HepG2 (cell line): ENCODE measurements around the gene ADGRL1. TPM values are rescaled to one million over a fixed set of nuclear protein-coding genes. Genes with fewer than 3 reads are reported as not detected.
A peak's percentile ranks its signal among the peaks of the same experiment; 100 is the strongest.

Source experiments
- AGO2 ChIP-seq: fragments of 200-400 bp; formaldehyde crosslinking; optimal IDR thresholded peaks from 2 replicates; pipeline ENCODE3; 2017; ENCODE audit warnings: mild to moderate bottlenecking, low read depth, low read length, moderate library complexity
- ARHGAP35 ChIP-seq: sonication (generic); formaldehyde crosslinking; IDR thresholded peaks from 2 replicates; pipeline ENCODE4 v1.9.0; 2022; ENCODE audit warnings: mild to moderate bottlenecking, inconsistent platforms, moderate library complexity, missing genetic modification reagents, borderline replicate concordance
- ATF2 ChIP-seq: sonication (generic); formaldehyde crosslinking; IDR thresholded peaks from 2 replicates; pipeline ENCODE4 v1.4.0; 2020; ENCODE audit warnings: missing genetic modification reagents
- BCL3 ChIP-seq: sonication (generic); formaldehyde crosslinking; IDR thresholded peaks from 2 replicates; pipeline ENCODE4 v1.5.1; 2020; ENCODE audit warnings: mild to moderate bottlenecking, missing genetic modification reagents, moderate library complexity
- ELK4 ChIP-seq: sonication (generic); formaldehyde crosslinking; IDR thresholded peaks from 2 replicates; pipeline ENCODE4 v1.9.0; 2021; ENCODE audit warnings: missing genetic modification reagents, borderline replicate concordance
- KLF12 ChIP-seq: sonication (generic); formaldehyde crosslinking; IDR thresholded peaks from 2 replicates; pipeline ENCODE4 v1.4.0; 2020; ENCODE audit warnings: missing genetic modification reagents, borderline replicate concordance
- MAF1 ChIP-seq: sonication (generic); formaldehyde crosslinking; IDR thresholded peaks from 2 replicates; pipeline ENCODE4 v1.5.0; 2020; ENCODE audit warnings: missing genetic modification reagents, borderline replicate concordance
- MEF2D ChIP-seq: sonication (generic); formaldehyde crosslinking; IDR thresholded peaks from 2 replicates; pipeline ENCODE4 v1.5.1; 2020; ENCODE audit warnings: mild to moderate bottlenecking, missing genetic modification reagents
- NRL ChIP-seq: sonication (generic); formaldehyde crosslinking; IDR thresholded peaks from 2 replicates; pipeline ENCODE4 v1.5.0; 2020; ENCODE audit warnings: missing genetic modification reagents, mild to moderate bottlenecking, moderate library complexity, borderline replicate concordance
- PHF8 ChIP-seq: sonication (generic); formaldehyde crosslinking; IDR thresholded peaks from 2 replicates; pipeline ENCODE4 v1.5.0; 2020; ENCODE audit warnings: missing genetic modification reagents
- SAFB2 ChIP-seq: sonication (generic); formaldehyde crosslinking; IDR thresholded peaks from 2 replicates; pipeline ENCODE4 v1.5.1; 2020; ENCODE audit warnings: missing genetic modification reagents, low read depth, mild to moderate bottlenecking, borderline replicate concordance
- SNAPC5 ChIP-seq: sonication (generic); formaldehyde crosslinking; IDR thresholded peaks from 2 replicates; pipeline ENCODE4 v1.8.1; 2023; ENCODE audit warnings: mild to moderate bottlenecking, missing genetic modification reagents, borderline replicate concordance
- TRIM22 ChIP-seq: fragments of 450-650 bp; IDR thresholded peaks from 2 replicates; pipeline ENCODE4 v1.6.1; 2017
- YEATS2 ChIP-seq: sonication (generic); formaldehyde crosslinking; IDR thresholded peaks from 2 replicates; pipeline ENCODE4 v1.4.0; 2020; ENCODE audit warnings: missing genetic modification reagents, borderline replicate concordance
- ZFY ChIP-seq: sonication (generic); formaldehyde crosslinking; IDR thresholded peaks from 2 replicates; pipeline ENCODE4 v1.4.0; 2020; ENCODE audit warnings: missing genetic modification reagents
- ZHX1 ChIP-seq: sonication (generic); formaldehyde crosslinking; IDR thresholded peaks from 2 replicates; pipeline ENCODE4 v1.8.1; 2022; ENCODE audit warnings: low read depth, mild to moderate bottlenecking, missing genetic modification reagents
- ZNF343 ChIP-seq: sonication (generic); formaldehyde crosslinking; IDR thresholded peaks from 2 replicates; pipeline ENCODE4 v1.4.0; 2020; ENCODE audit warnings: mild to moderate bottlenecking, missing genetic modification reagents
- ZNF639 ChIP-seq: conservative IDR thresholded peaks from 2 replicates; pipeline ENCODE4 v1.6.1; 2018; ENCODE audit warnings: missing genetic modification reagents
- ZNF75D ChIP-seq: sonication (generic); formaldehyde crosslinking; IDR thresholded peaks from 2 replicates; pipeline ENCODE4 v1.8.1; 2023; ENCODE audit warnings: missing genetic modification reagents, mild to moderate bottlenecking, borderline replicate concordance
- ZNF780A ChIP-seq: sonication (generic); formaldehyde crosslinking; IDR thresholded peaks from 2 replicates; pipeline ENCODE4 v1.8.0; 2022; ENCODE audit warnings: mild to moderate bottlenecking, missing genetic modification reagents, moderate library complexity
- polyA plus RNA-seq, 8 experiments: library from polyadenylated mRNA; depleted of rRNA in 3 of 8; stranded (reverse) in 7 of 8; unstranded in 1 of 8; fragments of >200 nt; fragmentation: Illumina TruSeq in 4 of 8; extraction: Trizol in 4 of 8; gene quantifications; 2 replicates each; pipeline versions ENCODE4 v1.2.1 to v1.2.3, GENCODE V29; 2011 to 2016; ENCODE audit warnings: low read depth in 4 of 8, missing spikeins in 1 of 8, mixed read lengths in 1 of 8; ENCODE audit not compliant: insufficient read depth in 1 of 8
- total RNA-seq, 5 experiments: library from RNA; depleted of rRNA; stranded (reverse); fragments of >200 nt; fragmentation: Illumina TruSeq; extraction: Trizol; gene quantifications; 2 replicates each; pipeline ENCODE4 v1.2.3, GENCODE V29; 2016; ENCODE audit warnings: low read depth in 1 of 5

Gene ADGRL1
- total and polyA plus RNA-seq, 2 of the 13 experiments (the other 11 are each of a cell fraction or from before 2014, with no cell fraction given), result 0.49 to 1.7 TPM

GRCh38 chr19:14135985-14136508 is 69.9 kb downstream of the ADGRL1 start (continued):
- TF ChIP-seq ZHX1 (CRISPR knock-in tag) (no peak), ZFY (CRISPR knock-in tag) (peak; percentile 72; the same call in 1 of the 2 replicates), PHF8 (CRISPR knock-in tag) (peak; percentile 65), ZNF75D (CRISPR knock-in tag) (no peak), YEATS2 (no peak), AGO2 (peak; percentile 33), ZNF343 (0 out of 2 replicates have a peak, but pooled peaks have one; percentile 19), BCL3 (0 out of 2 replicates have a peak, but pooled peaks have one; percentile 27), ZNF639 (no peak), SNAPC5 (CRISPR knock-in tag) (no peak), MAF1 (CRISPR knock-in tag) (no peak), ATF2 (CRISPR knock-in tag) (no peak), SAFB2 (CRISPR knock-in tag) (no peak), ZNF780A (CRISPR knock-in tag) (no peak), KLF12 (no peak), MEF2D (CRISPR knock-in tag) (0 out of 2 replicates have a peak, but pooled peaks have one; percentile 6), ELK4 (CRISPR knock-in tag) (no peak), NRL (CRISPR knock-in tag) (0 out of 2 replicates have a peak, but pooled peaks have one; percentile 10), TRIM22 (no peak), ARHGAP35 (CRISPR knock-in tag) (no peak)
